HepG2 (cell line): ENCODE results near the gene SRSF8. TPM values are rescaled to one million over a fixed set of nuclear protein-coding genes. Genes with fewer than 3 reads are reported as not detected.
A peak's percentile ranks its signal among the peaks of the same experiment; 100 is the strongest.

Experiments
- ARNT2 ChIP-seq: sonication (generic); formaldehyde crosslinking; IDR thresholded peaks from 2 replicates; pipeline ENCODE4 v1.8.0; 2022; ENCODE audit warnings: mild to moderate bottlenecking, low read depth, missing genetic modification reagents, moderate library complexity
- CENPBD1 ChIP-seq: sonication (generic); formaldehyde crosslinking; IDR thresholded peaks from 2 replicates; pipeline ENCODE4 v1.8.0; 2022; ENCODE audit warnings: missing genetic modification reagents, low read depth, mild to moderate bottlenecking, borderline replicate concordance
- FOSL1 ChIP-seq: sonication (generic); formaldehyde crosslinking; IDR thresholded peaks from 2 replicates; pipeline ENCODE4 v1.9.0; 2021; ENCODE audit warnings: missing genetic modification reagents, borderline replicate concordance
- GATAD2A ChIP-seq: IDR thresholded peaks from 2 replicates; pipeline ENCODE4 v1.6.1; 2016
- HMG20B ChIP-seq: conservative IDR thresholded peaks from 2 replicates; pipeline ENCODE4 v1.6.1; 2016; ENCODE audit warnings: missing genetic modification reagents, missing compliant biosample characterization
- HMGA1 ChIP-seq: sonication (generic); formaldehyde crosslinking; conservative IDR thresholded peaks from 2 replicates; pipeline ENCODE4 v1.4.0; 2020; ENCODE audit warnings: missing genetic modification reagents
- HMGXB4 ChIP-seq, 2 experiments: sonication (generic) in 1 of 2; formaldehyde crosslinking in 1 of 2; IDR thresholded peaks; 2 replicates each; pipeline versions ENCODE4 v1.4.0 to v1.6.1; 2018 to 2020; ENCODE audit warnings: missing genetic modification reagents in 2 of 2, borderline replicate concordance in 1 of 2, low read depth in 1 of 2, mild to moderate bottlenecking in 1 of 2, missing biosample characterization in 1 of 2
- HNRNPK ChIP-seq: fragments of 200-400 bp; formaldehyde crosslinking; IDR thresholded peaks from 2 replicates; pipeline ENCODE4 v1.6.1; 2018; ENCODE audit warnings: low read length, low read depth, moderate library complexity, mild to moderate bottlenecking; ENCODE audit not compliant: poor library complexity, severe bottlenecking
- MXD1 ChIP-seq: sonication (generic); formaldehyde crosslinking; IDR thresholded peaks from 2 replicates; pipeline ENCODE4 v1.4.0; 2020; ENCODE audit warnings: mild to moderate bottlenecking, missing genetic modification reagents
- PAF1 ChIP-seq: IDR thresholded peaks from 2 replicates; pipeline ENCODE4 v1.6.1; 2016; ENCODE audit warnings: missing genetic modification reagents, missing compliant biosample characterization
- POLR2AphosphoS2 ChIP-seq: IDR thresholded peaks from 2 replicates; pipeline ENCODE4 v1.6.1; 2011; ENCODE audit warnings: low read depth, low read length, improper control_type of control experiment
- SMC3 ChIP-seq: IDR thresholded peaks from 2 replicates; pipeline ENCODE4 v1.6.1; 2011; ENCODE audit warnings: low read length, improper control_type of control experiment
- SP1 ChIP-seq, 2 experiments: fragments of 450-650 bp in 1 of 2; sonication (generic) in 1 of 2; formaldehyde crosslinking in 1 of 2; IDR thresholded peaks; 2 replicates each; pipeline versions ENCODE4 v1.4.0 to v1.6.1; 2016 to 2020; ENCODE audit warnings: missing genetic modification reagents in 1 of 2
- TEAD2 ChIP-seq: sonication (generic); formaldehyde crosslinking; IDR thresholded peaks from 2 replicates; pipeline ENCODE4 v1.9.0; 2021; ENCODE audit warnings: missing genetic modification reagents
- THYN1 ChIP-seq: sonication (generic); formaldehyde crosslinking; IDR thresholded peaks from 2 replicates; pipeline ENCODE4 v1.8.1; 2023; ENCODE audit warnings: low read depth, mild to moderate bottlenecking, moderate library complexity, missing genetic modification reagents, borderline replicate concordance
- ZBTB43 ChIP-seq: sonication (generic); formaldehyde crosslinking; conservative IDR thresholded peaks from 2 replicates; pipeline ENCODE4 v1.4.0; 2020; ENCODE audit warnings: missing genetic modification reagents
- ZBTB7A ChIP-seq: sonication (generic); formaldehyde crosslinking; IDR thresholded peaks from 2 replicates; pipeline ENCODE4 v1.8.0; 2022; ENCODE audit warnings: mild to moderate bottlenecking, missing genetic modification reagents
- ZNF224 ChIP-seq: sonication (generic); formaldehyde crosslinking; IDR thresholded peaks from 2 replicates; pipeline ENCODE4 v1.5.0; 2020; ENCODE audit warnings: mild to moderate bottlenecking, missing genetic modification reagents
- ZNF3 ChIP-seq: IDR thresholded peaks from 2 replicates; pipeline ENCODE4 v1.7.0; 2017; ENCODE audit warnings: inconsistent platforms
- ZNF34 ChIP-seq: sonication (generic); formaldehyde crosslinking; IDR thresholded peaks from 2 replicates; pipeline ENCODE4 v1.4.0; 2020; ENCODE audit warnings: mild to moderate bottlenecking, missing genetic modification reagents, borderline replicate concordance
- ZNF597 ChIP-seq: sonication (generic); formaldehyde crosslinking; IDR thresholded peaks from 2 replicates; pipeline ENCODE4 v1.5.0; 2020; ENCODE audit warnings: missing genetic modification reagents
- ZNF678 ChIP-seq: sonication (generic); formaldehyde crosslinking; IDR thresholded peaks from 2 replicates; pipeline ENCODE4 v1.4.0; 2020; ENCODE audit warnings: mild to moderate bottlenecking, missing genetic modification reagents
- ZNF800 ChIP-seq: sonication (generic); formaldehyde crosslinking; IDR thresholded peaks from 2 replicates; pipeline ENCODE4 v1.4.0; 2020; ENCODE audit warnings: missing genetic modification reagents
- ZNF850 ChIP-seq: sonication (generic); formaldehyde crosslinking; conservative IDR thresholded peaks from 2 replicates; pipeline ENCODE4 v1.9.0; 2021; ENCODE audit warnings: mild to moderate bottlenecking, missing genetic modification reagents
- ZSCAN31 ChIP-seq: sonication (generic); formaldehyde crosslinking; IDR thresholded peaks from 2 replicates; pipeline ENCODE4 v1.5.0; 2020; ENCODE audit warnings: low read depth, mild to moderate bottlenecking, missing genetic modification reagents
- polyA plus RNA-seq, 8 experiments: library from polyadenylated mRNA; depleted of rRNA in 3 of 8; stranded (reverse) in 7 of 8; unstranded in 1 of 8; fragments of >200 nt; fragmentation: Illumina TruSeq in 4 of 8; extraction: Trizol in 4 of 8; gene quantifications; 2 replicates each; pipeline versions ENCODE4 v1.2.1 to v1.2.3, GENCODE V29; 2011 to 2016; ENCODE audit warnings: low read depth in 4 of 8, missing spikeins in 1 of 8, mixed read lengths in 1 of 8; ENCODE audit not compliant: insufficient read depth in 1 of 8
- total RNA-seq, 5 experiments: library from RNA; depleted of rRNA; stranded (reverse); fragments of >200 nt; fragmentation: Illumina TruSeq; extraction: Trizol; gene quantifications; 2 replicates each; pipeline ENCODE4 v1.2.3, GENCODE V29; 2016; ENCODE audit warnings: low read depth in 1 of 5

The SRSF8 gene
- total and polyA plus RNA-seq, 2 of the 13 experiments (the other 11 are each of a cell fraction or from before 2014, with no cell fraction given): 21.8 to 25.8 TPM

GRCh38 chr11:95068549-95068948 is 1.8 kb downstream of the SRSF8 start (continued):
- no peak for TF ChIP-seq CENPBD1 (CRISPR knock-in tag)
- TF ChIP-seq ZNF850: no peak
- no peak for TF ChIP-seq ZSCAN31 (CRISPR knock-in tag)
- no peak for TF ChIP-seq ZNF800
- TF ChIP-seq POLR2AphosphoS2: no peak
- no peak for TF ChIP-seq PAF1 (CRISPR knock-in tag)
- TF ChIP-seq TEAD2 (CRISPR knock-in tag): no peak
- TF ChIP-seq ZBTB43: no peak; the same call in 1 of the 2 replicates
- TF ChIP-seq ZBTB7A (CRISPR knock-in tag): no peak
- peak; percentile 84; the same call in 1 of the 2 replicates for TF ChIP-seq ZNF3 (CRISPR knock-in tag)
- TF ChIP-seq HMGXB4 (CRISPR knock-in tag; IDR thresholded peaks at IDR 0.05; ENCODE audit: borderline replicate concordance in 1 of 2, low read depth in 1 of 2): no peak
- TF ChIP-seq ZNF224 (CRISPR knock-in tag): no peak
- peak; percentile 60 for TF ChIP-seq GATAD2A (CRISPR knock-in tag)
- no peak for TF ChIP-seq HMG20B (CRISPR knock-in tag)
- no peak for TF ChIP-seq ARNT2 (CRISPR knock-in tag)
- no peak for TF ChIP-seq ZNF678 (CRISPR knock-in tag)
- TF ChIP-seq THYN1 (CRISPR knock-in tag): no peak
- no peak for TF ChIP-seq SMC3
- TF ChIP-seq FOSL1 (CRISPR knock-in tag): no peak
- TF ChIP-seq ZNF597 (CRISPR knock-in tag): no peak
- no peak for TF ChIP-seq MXD1 (CRISPR knock-in tag)
- no peak for TF ChIP-seq HMGA1 (CRISPR knock-in tag)
- no peak for TF ChIP-seq ZNF34 (CRISPR knock-in tag)
- no peak for TF ChIP-seq SP1 (IDR thresholded peaks at IDR 0.05)
- TF ChIP-seq SP1 (CRISPR knock-in tag; IDR thresholded peaks at IDR 0.05): no peak
- no peak for TF ChIP-seq HNRNPK
